Stimulated activated CD4-positive, alpha-beta T cell treated with anti-CD3 and anti-CD28 coated beads, Interleukin-4, amount 100 ng/mL, for 48 hours (primary cell): Measurements from ENCODE around the gene TRIM64.
"Not testable (repeated sequence)": the region's sequence is repeated elsewhere in the genome, so short reads cannot be mapped to it uniquely, and the experiment has no call there.

Source experiments
- DNase-seq, 2 donors: peaks; one replicate each; pipeline ENCODE4 v3.0.0-alpha.2; 2020; ENCODE audit warnings: low read depth in 2 of 2

The TRIM64 gene, protein sequence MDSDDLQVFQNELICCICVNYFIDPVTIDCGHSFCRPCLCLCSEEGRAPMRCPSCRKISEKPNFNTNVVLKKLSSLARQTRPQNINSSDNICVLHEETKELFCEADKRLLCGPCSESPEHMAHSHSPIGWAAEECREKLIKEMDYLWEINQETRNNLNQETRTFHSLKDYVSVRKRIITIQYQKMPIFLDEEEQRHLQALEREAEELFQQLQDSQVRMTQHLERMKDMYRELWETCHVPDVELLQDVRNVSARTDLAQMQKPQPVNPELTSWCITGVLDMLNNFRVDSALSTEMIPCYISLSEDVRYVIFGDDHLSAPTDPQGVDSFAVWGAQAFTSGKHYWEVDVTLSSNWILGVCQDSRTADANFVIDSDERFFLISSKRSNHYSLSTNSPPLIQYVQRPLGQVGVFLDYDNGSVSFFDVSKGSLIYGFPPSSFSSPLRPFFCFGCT

DNA sequence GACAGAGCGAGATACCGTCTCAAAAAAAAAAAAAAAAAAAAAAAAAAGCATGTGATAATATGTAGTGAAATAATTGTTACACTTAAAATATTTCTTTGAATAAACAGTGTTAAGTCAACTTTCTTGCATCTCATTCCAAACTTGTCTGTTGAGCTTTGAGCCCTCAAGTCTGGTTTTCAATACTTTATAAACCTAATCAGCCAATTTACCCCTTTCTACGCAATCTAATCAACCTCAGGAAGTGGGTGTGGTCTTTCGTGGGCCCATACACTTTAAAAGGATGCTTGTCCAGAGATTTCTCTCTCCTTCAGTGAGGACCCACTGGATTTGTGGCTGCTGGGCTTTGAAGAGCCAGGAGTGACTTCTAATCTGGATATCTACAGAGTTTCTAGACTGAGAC, at the start of gene TRIM64:
Gene TRIM64, plus strand, starts transcription at position 301 of the 400 bp plus-strand sequence. CDS start 2,467 bp downstream, outside the sequence.
- DNase-seq: not testable (repeated sequence)

DNA sequence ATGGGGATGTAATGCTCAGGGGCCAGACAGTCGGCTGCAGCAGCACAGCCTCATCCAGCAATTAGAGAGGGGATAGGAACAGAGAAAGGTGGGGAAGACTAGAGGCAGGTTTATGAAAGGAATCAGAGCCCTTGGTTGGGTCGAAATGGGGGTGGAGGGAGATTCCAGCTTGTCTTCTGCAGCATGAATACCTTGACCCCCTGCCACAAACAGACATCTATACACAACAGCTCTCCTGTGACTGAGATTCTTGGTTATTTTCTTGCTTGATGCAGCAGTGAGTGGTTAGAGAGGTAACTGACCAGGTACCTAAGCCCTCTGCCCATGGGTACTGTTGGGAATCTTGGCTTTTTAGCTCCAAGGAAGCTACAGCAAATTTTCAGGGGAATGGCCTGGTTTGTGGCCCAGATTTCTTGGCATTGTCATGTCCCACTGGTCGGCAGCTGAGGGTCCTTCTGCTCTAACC, 43.6 kb upstream of the TRIM64 start, which contains the start of gene TRIM49D1:
Gene TRIM49D1, minus strand, starts transcription at position 51 of the 466 bp plus-strand sequence. CDS start 4,535 bp downstream, outside the sequence.
- DNase-seq: no peak

DNA sequence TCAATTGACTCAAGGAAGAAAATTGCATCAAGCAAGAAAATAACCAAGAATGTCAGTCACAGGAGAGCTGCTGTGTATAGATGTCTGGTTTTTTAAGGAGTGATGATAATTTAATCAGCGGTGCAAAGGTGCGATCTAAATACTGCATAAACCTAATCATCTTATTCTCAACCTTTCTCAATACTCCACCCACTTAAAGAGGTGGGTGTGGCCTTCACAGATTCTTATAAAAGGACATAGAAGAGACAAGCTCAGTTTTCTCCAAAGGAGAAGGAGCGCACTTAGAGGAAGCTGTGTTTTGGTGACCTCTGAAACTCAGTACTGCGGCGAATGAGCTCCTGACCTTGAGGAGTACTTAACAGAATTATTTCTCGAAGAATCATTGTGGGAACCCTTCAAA, 42.1 kb upstream of the TRIM64 start, which contains the start of gene TRIM49D2:
Gene TRIM49D2, plus strand, starts transcription at position 301 of the 400 bp plus-strand sequence. CDS start 2,698 bp downstream, outside the sequence.
- not testable (repeated sequence) for DNase-seq

DNA sequence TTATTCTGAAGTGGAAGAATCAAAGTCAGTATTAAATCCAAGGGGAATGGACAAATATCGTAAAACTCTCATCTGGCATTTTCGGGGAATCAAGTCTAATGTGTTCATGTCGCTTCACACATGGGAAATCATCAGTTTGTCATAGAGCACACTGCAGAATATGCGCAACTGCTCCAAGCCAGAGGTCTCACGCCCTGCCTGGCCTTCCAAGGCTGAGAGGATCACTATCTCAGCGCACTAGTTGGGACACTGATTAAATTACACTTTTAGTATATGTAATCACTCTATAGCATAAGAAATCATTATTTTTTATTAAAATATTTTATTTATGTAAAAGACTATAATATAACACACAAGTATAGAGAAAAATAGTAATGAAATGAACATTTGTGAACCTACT, 5.0 kb upstream of the TRIM64 start:
- not testable (repeated sequence) for DNase-seq
